H1 (cell line): ENCODE data around the gene MACF1. TPM values are rescaled to one million over a fixed set of nuclear protein-coding genes. Genes with fewer than 3 reads are reported as not detected.

Source experiments
- CTCF ChIA-PET: fragments of 300-600 bp; sonication (Branson Sonifier 250); formaldehyde crosslinking; loops from one replicate; lab custom pipeline; 2021; ENCODE audit not compliant: partially characterized antibody; lab: Charles Lee
- POLR2A ChIA-PET: fragments of 300-600 bp; sonication (Branson Sonifier 250); formaldehyde crosslinking; loops from one replicate; lab custom pipeline; 2021; ENCODE audit warnings: inconsistent platforms; ENCODE audit not compliant: partially characterized antibody; lab: Charles Lee
- DNase-seq, 2 experiments: peaks; one replicate each; pipeline versions ENCODE4 v3.0.0 to v3.0.0-alpha.2; 2010 to 2022; ENCODE audit warnings: low spot score in 2 of 2, low read depth in 1 of 2, mixed read lengths in 1 of 2
- FAIRE-seq: peaks from 2 replicates; lab custom pipeline; 2011; peaks lifted over from hg19 to GRCh38; lab: Jason Lieb, UNC
- H2AFZ ChIP-seq: 2 replicates; pipeline ENCODE4 v1.8.1; 2012; ENCODE audit warnings: low read length, inconsistent platforms
- H2AK5ac ChIP-seq: 2 replicates; pipeline ENCODE4 v1.6.1; 2013; ENCODE audit warnings: low read depth, low read length
- H2BK120ac ChIP-seq: replicated peaks from 2 replicates; pipeline ENCODE3; 2013; ENCODE audit warnings: low read depth, low read length, inconsistent platforms
- H2BK12ac ChIP-seq: 2 replicates; pipeline ENCODE4 v1.6.1; 2013; ENCODE audit warnings: low read depth, low read length
- H2BK15ac ChIP-seq: 2 replicates; pipeline ENCODE4 v1.6.1; 2013; ENCODE audit warnings: low read length
- H2BK20ac ChIP-seq: 2 replicates; pipeline ENCODE4 v1.6.1; 2013; ENCODE audit warnings: low read length
- H2BK5ac ChIP-seq: 2 replicates; pipeline ENCODE4 v1.6.1; 2013; ENCODE audit warnings: low read depth, low read length
- H3K14ac ChIP-seq: 2 replicates; pipeline ENCODE4 v1.6.1; 2013; ENCODE audit warnings: inconsistent platforms; ENCODE audit not compliant: insufficient read length
- H3K18ac ChIP-seq: 2 replicates; pipeline ENCODE4 v1.6.1; 2013; ENCODE audit warnings: low read length; ENCODE audit errors: extremely low read depth
- H3K23ac ChIP-seq: 2 replicates; pipeline ENCODE4 v1.6.1; 2013; ENCODE audit warnings: inconsistent platforms; ENCODE audit not compliant: insufficient read length
- H3K23me2 ChIP-seq: 2 replicates; pipeline ENCODE4 v1.6.1; 2013; ENCODE audit warnings: low read depth, low read length
- H3K27ac ChIP-seq: 2 replicates; pipeline ENCODE4 v1.6.1; 2011; ENCODE audit warnings: low read depth, low read length, inconsistent platforms
- H3K27me3 ChIP-seq, 4 experiments: replicated peaks in 1 of 4; 1 replicate in 1 of 4; 2 replicates in 3 of 4; pipeline versions ENCODE4 v1.6.1 to v1.8.1; 2011 to 2013; ENCODE audit warnings: low read length in 3 of 4, mild to moderate bottlenecking in 3 of 4, inconsistent platforms in 2 of 4, mixed read lengths in 2 of 4, moderate library complexity in 1 of 4; ENCODE audit not compliant: control insufficient read depth in 3 of 4, insufficient read depth in 3 of 4; ENCODE audit errors: extremely low read depth in 1 of 4
- H3K36me3 ChIP-seq, 4 experiments: 2 replicates each; pipeline versions ENCODE4 v1.6.1 to v1.8.1; 2011 to 2013; ENCODE audit warnings: mild to moderate bottlenecking in 4 of 4, low read length in 3 of 4, moderate library complexity in 2 of 4, control low read depth in 1 of 4, inconsistent platforms in 1 of 4; ENCODE audit not compliant: insufficient read depth in 4 of 4, control insufficient read depth in 2 of 4
- H3K4ac ChIP-seq: replicated peaks from 2 replicates; pipeline ENCODE3; 2013; ENCODE audit warnings: low read length, low read depth, mixed read lengths, inconsistent platforms; ENCODE audit not compliant: insufficient read length
- H3K4me1 ChIP-seq, 4 experiments: replicated peaks in 1 of 4; 1 replicate in 1 of 4; 2 replicates in 3 of 4; pipeline versions ENCODE4 v1.6.1 to v1.8.1; 2011 to 2013; ENCODE audit warnings: low read length in 3 of 4, inconsistent platforms in 2 of 4, mixed read lengths in 1 of 4; ENCODE audit not compliant: insufficient read depth in 4 of 4, control insufficient read depth in 3 of 4
- H3K4me2 ChIP-seq, 2 experiments: 2 replicates each; pipeline versions ENCODE4 v1.6.1 to v1.8.1; 2011 to 2013; ENCODE audit warnings: low read depth in 2 of 2, low read length in 2 of 2, control low read depth in 1 of 2, inconsistent platforms in 1 of 2, mild to moderate bottlenecking in 1 of 2; ENCODE audit not compliant: insufficient read depth in 1 of 2
- H3K4me3 ChIP-seq, 4 experiments: fragments of 200-600, 300-600 bp in 1 of 4; sonication (generic), shearing (Covaris generic), sonication (Bioruptor Twin) in 1 of 4; 2 replicates each; pipeline versions ENCODE4 v1.5.1 to v1.8.1; 2011 to 2016; ENCODE audit warnings: low read length in 4 of 4, low read depth in 3 of 4, control low read depth in 2 of 4, inconsistent platforms in 2 of 4, mild to moderate bottlenecking in 2 of 4, mixed read lengths in 1 of 4, moderate library complexity in 1 of 4; ENCODE audit not compliant: insufficient read depth in 2 of 4; ENCODE audit errors: extremely low read depth in 1 of 4
- H3K56ac ChIP-seq: replicated peaks from 2 replicates; pipeline ENCODE3; 2013; ENCODE audit warnings: low read depth, mild to moderate bottlenecking, mixed read lengths, low read length, inconsistent platforms; ENCODE audit not compliant: insufficient read length
- H3K79me1 ChIP-seq: 2 replicates; pipeline ENCODE4 v1.6.1; 2013; ENCODE audit warnings: low read depth, low read length, control low read depth
- H3K79me2 ChIP-seq, 2 experiments: 2 replicates each; pipeline versions ENCODE4 v1.6.1 to v1.8.1; 2012 to 2013; ENCODE audit warnings: low read length in 2 of 2, mild to moderate bottlenecking in 2 of 2, inconsistent platforms in 1 of 2; ENCODE audit not compliant: insufficient read depth in 2 of 2, control insufficient read depth in 1 of 2
- H3K9ac ChIP-seq, 4 experiments: replicated peaks in 1 of 4; 1 replicate in 1 of 4; 2 replicates in 3 of 4; pipeline versions ENCODE4 v1.6.1 to v1.8.1; 2011 to 2013; ENCODE audit warnings: low read depth in 3 of 4, low read length in 3 of 4, control low read depth in 2 of 4, mild to moderate bottlenecking in 2 of 4, moderate library complexity in 2 of 4, inconsistent platforms in 1 of 4; ENCODE audit errors: extremely low read depth in 1 of 4
- H3K9me3 ChIP-seq, 2 experiments: 2 replicates each; pipeline versions ENCODE4 v1.6.1 to v1.8.1; 2012 to 2013; ENCODE audit warnings: mild to moderate bottlenecking in 2 of 2, moderate library complexity in 2 of 2, control low read depth in 1 of 2, inconsistent platforms in 1 of 2, low read depth in 1 of 2, low read length in 1 of 2, mixed read lengths in 1 of 2; ENCODE audit not compliant: insufficient read depth in 2 of 2
- H4K20me1 ChIP-seq, 2 experiments: replicated peaks in 1 of 2; 2 replicates each; pipeline versions ENCODE3 to v1.8.1; 2011 to 2013; ENCODE audit warnings: inconsistent platforms in 2 of 2, low read length in 2 of 2, mild to moderate bottlenecking in 1 of 2; ENCODE audit not compliant: insufficient read depth in 2 of 2, control insufficient read depth in 1 of 2
- H4K5ac ChIP-seq: 2 replicates; pipeline ENCODE4 v1.6.1; 2013; ENCODE audit warnings: low read length, low read depth, mixed read lengths, inconsistent platforms; ENCODE audit not compliant: insufficient read length
- H4K8ac ChIP-seq: 2 replicates; pipeline ENCODE4 v1.8.0; 2013; ENCODE audit warnings: mild to moderate bottlenecking, moderate library complexity, low read length, inconsistent platforms; ENCODE audit not compliant: insufficient read depth; ENCODE audit errors: extremely low read depth
- H4K91ac ChIP-seq: replicated peaks from 2 replicates; pipeline ENCODE3; 2013; ENCODE audit warnings: low read length, mixed read lengths, inconsistent platforms; ENCODE audit not compliant: insufficient read length
- SRF ChIP-seq: IDR thresholded peaks from 2 replicates; pipeline ENCODE4 v1.6.1; 2011; ENCODE audit warnings: mild to moderate bottlenecking, low read depth, low read length, moderate library complexity
- WGBS, 2 experiments: shearing (Covaris generic) in 1 of 2; methylation state at CpG; one replicate each; pipeline versions ENCODE4 v1.1.6 to v1.1.7; 2013 to 2015; ENCODE audit warnings: low lambda C conversion rate in 2 of 2, mixed read lengths in 2 of 2, inconsistent platforms in 1 of 2, low coverage in 1 of 2, missing lambda C conversion rate in 1 of 2; ENCODE audit not compliant: insufficient replicate concordance in 2 of 2, insufficient coverage in 1 of 2, insufficient read length in 1 of 2; ENCODE audit errors: extremely low coverage in 1 of 2, missing lambda C conversion rate in 1 of 2; 5-methylcytosine and 5-hydroxymethylcytosine counted together
- polyA plus RNA-seq, 7 experiments: library from polyadenylated mRNA; depleted of rRNA in 3 of 7; stranded (reverse) in 5 of 7; unstranded in 2 of 7; fragments of >200 nt in 5 of 7; fragments of 200-250 nt in 2 of 7; gene quantifications; 1 replicate in 5 of 7; 2 replicates in 1 of 7; 4 replicates in 1 of 7; pipeline versions ENCODE4 v1.2.1 to v1.2.3, GENCODE V29; 2011 to 2013; ENCODE audit warnings: missing spikeins in 2 of 7, mixed read lengths in 2 of 7
- total RNA-seq: library from RNA; stranded (reverse); fragmentation: NEBNext Ultra II Directional; extraction: Animal tissue kit (Norgen Biotek cat#: 25700); gene quantifications from 2 replicates; pipeline ENCODE4 v1.2.1, GENCODE V29; 2021
- TF ChIP-seq, protein P1 (sequence below): IDR thresholded peaks from 2 replicates; pipeline ENCODE4 v1.6.1; 2011; ENCODE audit warnings: low read length, improper control_type of control experiment
- TF ChIP-seq, protein P2 (sequence below): IDR thresholded peaks from 2 replicates; pipeline ENCODE4 v1.6.1; 2011; ENCODE audit warnings: low read depth, mild to moderate bottlenecking, low read length; ENCODE audit not compliant: insufficient read depth

Gene MACF1
- total and polyA plus RNA-seq, 2 of the 8 experiments (the other 6 are each of a cell fraction or from before 2014, with no cell fraction given), result 59.8 to 285 TPM

DNA sequence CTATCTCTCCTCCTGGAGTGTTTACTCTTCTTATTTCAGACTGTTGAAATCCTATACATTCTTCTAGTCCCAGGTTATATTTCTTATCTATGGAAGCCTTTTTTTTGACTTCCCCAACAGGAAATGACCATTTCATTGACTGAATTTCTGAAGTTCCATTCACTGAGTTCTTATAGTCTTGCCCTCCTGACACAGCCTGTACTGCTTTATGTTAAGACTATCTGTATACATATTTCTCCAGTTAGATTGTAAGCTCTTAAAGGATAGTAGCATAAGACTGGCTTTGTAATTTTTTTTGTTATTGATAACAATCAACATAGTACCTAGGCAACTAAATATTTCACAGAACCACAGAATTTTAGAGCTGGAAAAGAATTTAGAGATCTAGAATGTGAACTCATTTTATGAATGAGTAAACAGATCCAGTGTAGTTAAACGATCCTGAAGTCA, 14.9 kb upstream of the MACF1 start:
- H2BK15ac ChIP-seq, result no peak overlapping the region
- no peak overlapping the region for H3K4me2 ChIP-seq
- H3K27me3 ChIP-seq, result no peaks in the 10 kb centered on the region
- H3K79me2 ChIP-seq, result peaks cover 0 to 90% of the 10 kb centered on the region in 2 experiments; a peak in 2 of 4 replicates
- H3K23ac ChIP-seq, result no peak overlapping the region
- peaks cover 0 to 8% (median 1%) of the 10 kb centered on the region in 4 experiments; a peak in 3 of 7 replicates for H3K4me1 ChIP-seq
- H4K5ac ChIP-seq, result no peak overlapping the region
- H2BK20ac ChIP-seq, result no peak overlapping the region
- H2AK5ac ChIP-seq, result no peak overlapping the region
- no peak overlapping the region for H2BK120ac ChIP-seq
- no peaks in the 10 kb centered on the region for H3K9me3 ChIP-seq
- H2AFZ ChIP-seq, result no peak overlapping the region
- no peaks in the 10 kb centered on the region for H3K36me3 ChIP-seq
- CTCF ChIA-PET, result interaction anchor here (0.6 to 12.8 kb wide), 14 partner anchors 9 to 224 kb away, joined by 3 to 195 read pairs (median 78); partner anchors contain the start of gene MACF1
- FAIRE-seq (no peak), DNase-seq (no peak)
- no peak overlapping the region for H4K91ac ChIP-seq
- WGBS, 2 experiments, result 86% methylated on average over 1 of the region's 1 CpG; no CpG with 5 or more reads in 1 of the 2 experiments
- no peak overlapping the region for H3K56ac ChIP-seq
- no peak overlapping the region for H2BK5ac ChIP-seq
- no peak overlapping the region for H3K4me3 ChIP-seq
- no peaks in the 10 kb centered on the region for H3K23me2 ChIP-seq
- no peak overlapping the region for H3K4ac ChIP-seq
- TF ChIP-seq, protein P1, sequence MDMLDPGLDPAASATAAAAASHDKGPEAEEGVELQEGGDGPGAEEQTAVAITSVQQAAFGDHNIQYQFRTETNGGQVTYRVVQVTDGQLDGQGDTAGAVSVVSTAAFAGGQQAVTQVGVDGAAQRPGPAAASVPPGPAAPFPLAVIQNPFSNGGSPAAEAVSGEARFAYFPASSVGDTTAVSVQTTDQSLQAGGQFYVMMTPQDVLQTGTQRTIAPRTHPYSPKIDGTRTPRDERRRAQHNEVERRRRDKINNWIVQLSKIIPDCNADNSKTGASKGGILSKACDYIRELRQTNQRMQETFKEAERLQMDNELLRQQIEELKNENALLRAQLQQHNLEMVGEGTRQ, result no peak
- TF ChIP-seq, protein P2, sequence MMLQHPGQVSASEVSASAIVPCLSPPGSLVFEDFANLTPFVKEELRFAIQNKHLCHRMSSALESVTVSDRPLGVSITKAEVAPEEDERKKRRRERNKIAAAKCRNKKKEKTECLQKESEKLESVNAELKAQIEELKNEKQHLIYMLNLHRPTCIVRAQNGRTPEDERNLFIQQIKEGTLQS, result no peak
- TF ChIP-seq SRF, result no peak
- H3K79me1 ChIP-seq, result peaks cover 5% of the 10 kb centered on the region; the same call in 1 of the 2 replicates
- H4K8ac ChIP-seq, result no peak overlapping the region
- H4K20me1 ChIP-seq, result peaks cover 0 to 2% of the 10 kb centered on the region in 2 experiments
- no peak overlapping the region for H3K18ac ChIP-seq
- no peak overlapping the region for H3K27ac ChIP-seq
- H3K9ac ChIP-seq, result no peak overlapping the region
- no peak overlapping the region for H2BK12ac ChIP-seq
- POLR2A ChIA-PET, result interaction anchor here (1.1 to 4.1 kb wide), 2 partner anchors 8 to 83 kb away, joined by 4 to 20 read pairs; no protein-coding TSS in a partner anchor
- no peak overlapping the region for H3K14ac ChIP-seq
